Neural cell (in vitro differentiated cells): ENCODE results near the gene HOXC9. TPM values are rescaled to one million over a fixed set of nuclear protein-coding genes. Genes with fewer than 3 reads are reported as not detected.
A peak's percentile ranks its signal among the peaks of the same experiment; 100 is the strongest.

Source experiments
- H2AFZ ChIP-seq: fragments of 200-600, 300-800 bp; sonication (generic), shearing (Covaris generic); 2 replicates; pipeline ENCODE4 v1.6.0; 2014; ENCODE audit warnings: low read depth, mild to moderate bottlenecking, antibody characterized with exemption, low read length, moderate library complexity
- H3F3A ChIP-seq: fragments of 200-600 bp; shearing (Covaris generic); 2 replicates; pipeline ENCODE4 v1.6.1; 2016; ENCODE audit warnings: mild to moderate bottlenecking, moderate library complexity, mixed read lengths, antibody characterized with exemption, low read length; ENCODE audit not compliant: insufficient read depth, poor library complexity, severe bottlenecking
- H3K27ac ChIP-seq: fragments of 200-600, 300-800 bp; sonication (generic), shearing (Covaris generic); 2 replicates; pipeline ENCODE4 v1.5.1; 2014; ENCODE audit warnings: mild to moderate bottlenecking, low read length, moderate library complexity
- H3K27me3 ChIP-seq: fragments of 300-800, 200-600 bp; sonication (generic), shearing (Covaris generic); 2 replicates; pipeline ENCODE4 v1.6.0; 2014; ENCODE audit warnings: mild to moderate bottlenecking, low read depth, low read length, moderate library complexity; ENCODE audit not compliant: insufficient read depth
- H3K36me3 ChIP-seq: fragments of 300-800, 200-600 bp; sonication (generic), shearing (Covaris generic); 2 replicates; pipeline ENCODE4 v1.5.1; 2014; ENCODE audit warnings: mild to moderate bottlenecking, antibody characterized with exemption, low read length, moderate library complexity; ENCODE audit not compliant: insufficient read depth
- H3K4me2 ChIP-seq: fragments of 300-800, 200-600 bp; sonication (generic), shearing (Covaris generic); 2 replicates; pipeline ENCODE4 v1.6.0; 2014; ENCODE audit warnings: mild to moderate bottlenecking, low read length
- H3K4me3 ChIP-seq: fragments of 300-800, 200-600 bp; sonication (generic), shearing (Covaris generic); 2 replicates; pipeline ENCODE4 v1.5.1; 2014; ENCODE audit warnings: mild to moderate bottlenecking, low read length, moderate library complexity
- H3K79me2 ChIP-seq: fragments of 200-600 bp; shearing (Covaris generic); replicated peaks from 2 replicates; pipeline ENCODE4 v1.6.0; 2014; ENCODE audit warnings: mild to moderate bottlenecking, low read length, moderate library complexity; ENCODE audit not compliant: insufficient read depth
- H3K9ac ChIP-seq: fragments of 300-800, 200-600 bp; sonication (generic), shearing (Covaris generic); 2 replicates; pipeline ENCODE4 v1.6.1; 2016; ENCODE audit warnings: mild to moderate bottlenecking, low read length, mixed read lengths
- H3K9me2 ChIP-seq: fragments of 200-600 bp; shearing (Covaris generic); 2 replicates; pipeline ENCODE4 v1.6.1; 2016; ENCODE audit warnings: mild to moderate bottlenecking, low read length, mixed read lengths; ENCODE audit not compliant: insufficient read depth
- H3K9me3 ChIP-seq: fragments of 200-600, 300-800 bp; sonication (generic), shearing (Covaris generic); 2 replicates; pipeline ENCODE4 v1.6.1; 2016; ENCODE audit warnings: mild to moderate bottlenecking, mixed run types, low read length, moderate library complexity, mixed read lengths
- H4K20me1 ChIP-seq: fragments of 200-600 bp; shearing (Covaris generic); 2 replicates; pipeline ENCODE4 v1.6.1; 2016; ENCODE audit warnings: mild to moderate bottlenecking, mixed run types; ENCODE audit not compliant: insufficient read depth
- EP300 ChIP-seq: fragments of 450-650 bp; conservative IDR thresholded peaks from 2 replicates; pipeline ENCODE4 v1.6.1; 2014; ENCODE audit warnings: antibody characterized with exemption, mild to moderate bottlenecking, moderate library complexity; ENCODE audit not compliant: poor library complexity, severe bottlenecking
- EZH2 ChIP-seq: fragments of 200-600, 300-800 bp; shearing (Covaris generic), sonication (generic); IDR thresholded peaks from 2 replicates; pipeline ENCODE4 v1.6.1; 2014; ENCODE audit warnings: antibody characterized with exemption, low read length, borderline replicate concordance, mild to moderate bottlenecking; ENCODE audit not compliant: insufficient read depth, poor library complexity, severe bottlenecking
- MXI1 ChIP-seq: fragments of 450-650 bp; conservative IDR thresholded peaks from 2 replicates; pipeline ENCODE4 v1.6.1; 2014; ENCODE audit warnings: antibody characterized with exemption, mild to moderate bottlenecking; ENCODE audit not compliant: poor library complexity, severe bottlenecking
- POLR2AphosphoS5 ChIP-seq: IDR thresholded peaks from 2 replicates; pipeline ENCODE4 v1.6.1; 2012
- RAD21 ChIP-seq: fragments of 450-650 bp; conservative IDR thresholded peaks from 2 replicates; pipeline ENCODE4 v1.6.1; 2014; ENCODE audit warnings: antibody characterized with exemption, mild to moderate bottlenecking, moderate library complexity
- REST ChIP-seq: IDR thresholded peaks from 2 replicates; pipeline ENCODE4 v1.6.1; 2012; ENCODE audit warnings: borderline replicate concordance
- SMC3 ChIP-seq: fragments of 450-650 bp; conservative IDR thresholded peaks from 2 replicates; pipeline ENCODE4 v1.6.1; 2014; ENCODE audit warnings: antibody characterized with exemption, mild to moderate bottlenecking, moderate library complexity; ENCODE audit not compliant: poor library complexity
- TAF1 ChIP-seq: IDR thresholded peaks from 2 replicates; pipeline ENCODE4 v1.6.1; 2012; ENCODE audit warnings: low read depth
- polyA plus RNA-seq: library from polyadenylated mRNA; depleted of rRNA; stranded (reverse); fragments of >200 nt; gene quantifications from 2 replicates; pipeline ENCODE4 v1.2.3, GENCODE V29; 2014
- TF ChIP-seq, protein P1 (sequence below): fragments of 450-650 bp; IDR thresholded peaks from 2 replicates; pipeline ENCODE4 v1.5.1; 2014; ENCODE audit warnings: antibody characterized with exemption, mild to moderate bottlenecking, moderate library complexity; ENCODE audit not compliant: poor library complexity, severe bottlenecking

The HOXC9 gene
- polyA plus RNA-seq, 1 donor from 2014 or later: not detected

- Histone ChIP-seq H3K4me2 (no peak overlapping the region), H3K4me3 (no peak overlapping the region), H2AFZ (no peak overlapping the region), H3K79me2 (no peaks in the 10 kb centered on the region), H3K27me3 (peaks cover 99% of the 10 kb centered on the region), H3K9me2 (no peaks in the 10 kb centered on the region), H3F3A (no peaks in the 10 kb centered on the region), H3K36me3 (no peaks in the 10 kb centered on the region), H3K9me3 (no peaks in the 10 kb centered on the region), H3K27ac (no peak overlapping the region), H3K9ac (no peak overlapping the region), H4K20me1 (no peaks in the 10 kb centered on the region)
- peak; percentile 55 for TF ChIP-seq SMC3
- TF ChIP-seq RAD21: peak; percentile 53
- TF ChIP-seq, protein P1, sequence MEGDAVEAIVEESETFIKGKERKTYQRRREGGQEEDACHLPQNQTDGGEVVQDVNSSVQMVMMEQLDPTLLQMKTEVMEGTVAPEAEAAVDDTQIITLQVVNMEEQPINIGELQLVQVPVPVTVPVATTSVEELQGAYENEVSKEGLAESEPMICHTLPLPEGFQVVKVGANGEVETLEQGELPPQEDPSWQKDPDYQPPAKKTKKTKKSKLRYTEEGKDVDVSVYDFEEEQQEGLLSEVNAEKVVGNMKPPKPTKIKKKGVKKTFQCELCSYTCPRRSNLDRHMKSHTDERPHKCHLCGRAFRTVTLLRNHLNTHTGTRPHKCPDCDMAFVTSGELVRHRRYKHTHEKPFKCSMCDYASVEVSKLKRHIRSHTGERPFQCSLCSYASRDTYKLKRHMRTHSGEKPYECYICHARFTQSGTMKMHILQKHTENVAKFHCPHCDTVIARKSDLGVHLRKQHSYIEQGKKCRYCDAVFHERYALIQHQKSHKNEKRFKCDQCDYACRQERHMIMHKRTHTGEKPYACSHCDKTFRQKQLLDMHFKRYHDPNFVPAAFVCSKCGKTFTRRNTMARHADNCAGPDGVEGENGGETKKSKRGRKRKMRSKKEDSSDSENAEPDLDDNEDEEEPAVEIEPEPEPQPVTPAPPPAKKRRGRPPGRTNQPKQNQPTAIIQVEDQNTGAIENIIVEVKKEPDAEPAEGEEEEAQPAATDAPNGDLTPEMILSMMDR: peak; percentile 44
- no peak for TF ChIP-seq TAF1
Measured at GRCh38 chr12:54004063-54004840, 4.3 kb downstream of the HOXC9 start.

DNA sequence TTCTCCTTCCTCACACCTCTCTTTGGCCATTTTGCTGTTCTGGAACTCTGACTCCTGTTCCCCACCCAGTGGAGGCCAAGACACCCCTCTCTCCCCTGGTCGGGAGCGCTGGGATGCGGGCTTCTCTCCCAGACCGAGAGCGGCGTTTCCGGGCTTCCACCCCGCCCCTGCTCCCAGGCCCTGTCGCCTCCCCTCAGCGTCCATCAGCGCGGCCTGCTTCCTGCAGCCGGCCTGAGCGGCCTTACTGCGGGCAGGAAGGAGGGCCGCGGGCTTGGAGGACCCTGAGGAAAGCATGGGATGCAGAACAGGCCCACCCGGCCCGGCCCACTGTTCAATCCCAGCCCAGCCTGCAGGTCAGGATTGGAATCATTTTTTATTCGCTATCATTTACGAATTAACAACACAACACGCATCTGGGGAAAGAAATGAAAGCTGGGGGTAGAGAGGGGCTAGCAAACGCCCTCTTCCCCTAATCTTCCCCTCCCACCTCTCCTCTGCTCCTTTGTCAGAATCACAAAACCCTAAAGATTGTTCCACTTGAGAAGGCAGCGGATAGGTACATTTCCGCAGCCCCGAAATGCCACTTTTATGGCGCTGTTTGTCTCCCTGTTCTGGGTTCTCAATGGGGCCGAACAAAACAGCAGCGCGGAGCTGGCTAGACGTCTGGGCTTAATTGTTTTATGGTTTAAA, 5.0 kb downstream of the HOXC9 start:
- H4K20me1 ChIP-seq: no peaks in the 10 kb centered on the region
- H3F3A ChIP-seq: no peaks in the 10 kb centered on the region
- no peak overlapping the region for H3K4me3 ChIP-seq
- no peak overlapping the region for H3K27ac ChIP-seq
- no peak overlapping the region for H3K9ac ChIP-seq
- no peaks in the 10 kb centered on the region for H3K9me2 ChIP-seq
- no peak overlapping the region for H2AFZ ChIP-seq
- no peaks in the 10 kb centered on the region for H3K36me3 ChIP-seq
- peaks cover 99% of the 10 kb centered on the region for H3K27me3 ChIP-seq
- no peaks in the 10 kb centered on the region for H3K79me2 ChIP-seq
- TF ChIP-seq RAD21 (no peak), EZH2 (peak; percentile 50), MXI1 (no peak)
- H3K9me3 ChIP-seq: no peaks in the 10 kb centered on the region
- H3K4me2 ChIP-seq: no peak overlapping the region

GRCh38 chr12:54005531-54005852, 5.5 kb downstream of the HOXC9 start:
- H3K79me2 ChIP-seq: no peaks in the 10 kb centered on the region
- no peaks in the 10 kb centered on the region for H3K9me3 ChIP-seq
- H3K4me3 ChIP-seq: no peak overlapping the region
- H3K27ac ChIP-seq: no peak overlapping the region
- H3K36me3 ChIP-seq: no peaks in the 10 kb centered on the region
- H3K9ac ChIP-seq: no peak overlapping the region
- H3K9me2 ChIP-seq: no peaks in the 10 kb centered on the region
- H3K27me3 ChIP-seq: peaks cover 99% of the 10 kb centered on the region
- no peaks in the 10 kb centered on the region for H3F3A ChIP-seq
- H3K4me2 ChIP-seq: no peak overlapping the region
- no peak overlapping the region for H2AFZ ChIP-seq
- TF ChIP-seq RAD21 (no peak), TAF1 (no peak), EZH2 (no peak), SMC3 (no peak), POLR2AphosphoS5 (no peak), REST (no peak), EP300 (no peak)
- TF ChIP-seq, protein P1: no peak
- H4K20me1 ChIP-seq: no peaks in the 10 kb centered on the region
